SK-N-MC (cell line): ENCODE measurements around the gene TRPM4.

Experiments used
- EZH2 ChIP-seq: fragments of 200-600 bp; sonication (generic); IDR thresholded peaks from one replicate; pipeline ENCODE4 v1.6.1; 2017; ENCODE audit warnings: antibody characterized with exemption
- POLR2AphosphoS5 ChIP-seq: IDR thresholded peaks from 2 replicates; pipeline ENCODE4 v1.6.1; 2012; ENCODE audit warnings: mild to moderate bottlenecking, low read depth, low read length, borderline replicate concordance

DNA sequence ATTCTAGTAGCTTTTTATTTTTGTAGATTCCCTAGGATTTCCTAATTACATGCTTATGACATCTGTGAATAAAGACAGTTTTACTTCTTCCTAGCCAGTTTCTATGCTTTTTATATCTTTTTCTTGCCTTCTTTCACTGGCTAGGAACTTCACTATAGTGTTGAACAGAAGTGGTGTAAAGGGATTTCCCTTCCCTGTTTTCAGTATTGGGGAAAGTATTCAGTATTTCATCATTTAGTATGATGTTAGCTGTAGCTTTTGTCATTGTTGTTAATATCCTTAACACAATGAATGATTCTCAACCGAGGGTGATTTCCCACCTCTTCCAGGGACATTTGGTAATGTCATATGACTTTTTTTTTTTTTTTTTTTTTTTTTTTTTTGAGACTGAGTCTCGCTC lies 90.1 kb downstream of the TRPM4 start:
- TF ChIP-seq EZH2 (no peak), POLR2AphosphoS5 (no peak)
